PC-3 (cell line): ENCODE measurements around the gene WNK2.

ENCODE experiments used
- EZH2phosphoT487 ChIP-seq: fragments of 300-600 bp; sonication (generic); IDR thresholded peaks from 2 replicates; pipeline ENCODE4 v1.6.1; 2018; ENCODE audit warnings: mild to moderate bottlenecking, antibody characterized with exemption, low read length, borderline replicate concordance
- TF ChIP-seq, protein P1 (sequence below): fragments of 300-600 bp; sonication (generic); conservative IDR thresholded peaks from 2 replicates; pipeline ENCODE4 v1.5.1; 2017; ENCODE audit warnings: antibody characterized with exemption, low read depth, mild to moderate bottlenecking, low read length

- TF ChIP-seq, protein P1, sequence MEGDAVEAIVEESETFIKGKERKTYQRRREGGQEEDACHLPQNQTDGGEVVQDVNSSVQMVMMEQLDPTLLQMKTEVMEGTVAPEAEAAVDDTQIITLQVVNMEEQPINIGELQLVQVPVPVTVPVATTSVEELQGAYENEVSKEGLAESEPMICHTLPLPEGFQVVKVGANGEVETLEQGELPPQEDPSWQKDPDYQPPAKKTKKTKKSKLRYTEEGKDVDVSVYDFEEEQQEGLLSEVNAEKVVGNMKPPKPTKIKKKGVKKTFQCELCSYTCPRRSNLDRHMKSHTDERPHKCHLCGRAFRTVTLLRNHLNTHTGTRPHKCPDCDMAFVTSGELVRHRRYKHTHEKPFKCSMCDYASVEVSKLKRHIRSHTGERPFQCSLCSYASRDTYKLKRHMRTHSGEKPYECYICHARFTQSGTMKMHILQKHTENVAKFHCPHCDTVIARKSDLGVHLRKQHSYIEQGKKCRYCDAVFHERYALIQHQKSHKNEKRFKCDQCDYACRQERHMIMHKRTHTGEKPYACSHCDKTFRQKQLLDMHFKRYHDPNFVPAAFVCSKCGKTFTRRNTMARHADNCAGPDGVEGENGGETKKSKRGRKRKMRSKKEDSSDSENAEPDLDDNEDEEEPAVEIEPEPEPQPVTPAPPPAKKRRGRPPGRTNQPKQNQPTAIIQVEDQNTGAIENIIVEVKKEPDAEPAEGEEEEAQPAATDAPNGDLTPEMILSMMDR, result no peak
- TF ChIP-seq EZH2phosphoT487, result no peak
These were observed 66.2 kb downstream of the WNK2 start for GRCh38 chr9:93250185-93250584.
